IMR-90 (cell line): ENCODE data around the gene ZBED4. TPM values are rescaled to one million over a fixed set of nuclear protein-coding genes. Genes with fewer than 3 reads are reported as not detected.

Experiments
- ATAC-seq: fragments of 200-7000 bp; cut with Tn5 transposase; 2 replicates; pipeline ENCODE4 v1.9.1; 2020; ENCODE audit warnings: low read depth, mild to moderate bottlenecking, moderate library complexity
- BruUV-seq: library from RNA; stranded (reverse); fragments of 400-500 nt; replicated peaks from 2 replicates; lab custom pipeline; 2021; lab: Mats Ljungman, UMichigan
- CTCF ChIA-PET: fragments of 300-600 bp; formaldehyde crosslinking; extraction: SDS; loops from one replicate; lab custom pipeline; 2021; ENCODE audit warnings: antibody characterized with exemption; lab: Yijun Ruan, JAX
- POLR2A ChIA-PET: fragments of 300-600 bp; sonication (Branson Sonifier 250); formaldehyde crosslinking; loops from one replicate; lab custom pipeline; 2022; ENCODE audit warnings: antibody characterized with exemption; ENCODE audit not compliant: unreplicated experiment; lab: Charles Lee
- DNase-seq: peaks from one replicate; pipeline ENCODE4 v3.0.0; 2013
- H2AFZ ChIP-seq: replicated peaks from 2 replicates; pipeline ENCODE3; 2013; ENCODE audit warnings: low read length, mild to moderate bottlenecking; ENCODE audit not compliant: poor library complexity
- H2AK5ac ChIP-seq: 2 replicates; pipeline ENCODE4 v1.6.1; 2013; ENCODE audit warnings: low read depth, low read length, inconsistent platforms
- H2AK9ac ChIP-seq: replicated peaks from 2 replicates; pipeline ENCODE3; 2013; ENCODE audit warnings: mild to moderate bottlenecking, low read depth, low read length, moderate library complexity; ENCODE audit not compliant: poor library complexity
- H2BK120ac ChIP-seq: 2 replicates; pipeline ENCODE4 v1.6.1; 2013; ENCODE audit warnings: low read depth, low read length, inconsistent platforms
- H2BK15ac ChIP-seq: 3 replicates; pipeline ENCODE4 v1.6.1; 2013; ENCODE audit warnings: low read depth, low read length, inconsistent platforms
- H2BK20ac ChIP-seq: 2 replicates; pipeline ENCODE4 v1.6.1; 2013; ENCODE audit warnings: low read depth, mild to moderate bottlenecking, inconsistent platforms, low read length, moderate library complexity
- H2BK5ac ChIP-seq: 2 replicates; pipeline ENCODE4 v1.6.1; 2013; ENCODE audit warnings: mild to moderate bottlenecking, low read depth, low read length, inconsistent platforms; ENCODE audit not compliant: poor library complexity, severe bottlenecking
- H3K14ac ChIP-seq: replicated peaks from 2 replicates; pipeline ENCODE4 v1.6.1; 2013; ENCODE audit warnings: low read depth, low read length, inconsistent platforms
- H3K18ac ChIP-seq: 2 replicates; pipeline ENCODE4 v1.6.1; 2013; ENCODE audit warnings: low read depth, low read length, control low read depth
- H3K23ac ChIP-seq: 2 replicates; pipeline ENCODE4 v1.6.1; 2013; ENCODE audit warnings: low read depth, low read length, inconsistent platforms
- H3K27ac ChIP-seq: 2 replicates; pipeline ENCODE4 v1.5.1; 2013; ENCODE audit warnings: mild to moderate bottlenecking, control low read depth, low read length; ENCODE audit not compliant: insufficient read depth
- H3K27me3 ChIP-seq: 2 replicates; pipeline ENCODE4 v1.6.1; 2013; ENCODE audit warnings: low read length; ENCODE audit not compliant: control insufficient read depth, insufficient read depth
- H3K36me3 ChIP-seq: 2 replicates; pipeline ENCODE4 v1.6.1; 2013; ENCODE audit warnings: low read length, mixed read lengths; ENCODE audit not compliant: control insufficient read depth, insufficient read depth
- H3K4ac ChIP-seq: 2 replicates; pipeline ENCODE4 v1.6.1; 2013; ENCODE audit warnings: low read depth, low read length, inconsistent platforms
- H3K4me1 ChIP-seq: 2 replicates; pipeline ENCODE4 v1.6.1; 2013; ENCODE audit warnings: low read length, mixed read lengths; ENCODE audit not compliant: control insufficient read depth, insufficient read depth
- H3K4me2 ChIP-seq: 2 replicates; pipeline ENCODE4 v1.6.1; 2013; ENCODE audit warnings: low read depth, mild to moderate bottlenecking, control low read depth, low read length, moderate library complexity
- H3K4me3 ChIP-seq: 2 replicates; pipeline ENCODE4 v1.5.1; 2013; ENCODE audit warnings: low read depth, mild to moderate bottlenecking, control low read depth, low read length, moderate library complexity; ENCODE audit not compliant: insufficient read depth
- H3K56ac ChIP-seq: 2 replicates; pipeline ENCODE4 v1.6.1; 2013; ENCODE audit warnings: low read length, inconsistent platforms; ENCODE audit not compliant: insufficient read depth; ENCODE audit errors: extremely low read depth
- H3K79me1 ChIP-seq, 2 experiments: 2 replicates each; pipeline ENCODE4 v1.6.1; 2013; ENCODE audit warnings: low read length in 2 of 2, inconsistent platforms in 1 of 2, low read depth in 1 of 2
- H3K9ac ChIP-seq: 2 replicates; pipeline ENCODE4 v1.6.1; 2013; ENCODE audit warnings: low read depth, low read length, control low read depth
- H3K9me1 ChIP-seq: 2 replicates; pipeline ENCODE4 v1.6.1; 2013; ENCODE audit warnings: low read length, inconsistent platforms; ENCODE audit not compliant: insufficient read depth
- H3K9me3 ChIP-seq: 2 replicates; pipeline ENCODE4 v1.6.1; 2013; ENCODE audit warnings: low read length; ENCODE audit not compliant: control insufficient read depth, insufficient read depth
- H4K20me1 ChIP-seq: 2 replicates; pipeline ENCODE4 v1.6.1; 2013; ENCODE audit warnings: low read length, inconsistent platforms; ENCODE audit not compliant: insufficient read depth
- H4K5ac ChIP-seq: 2 replicates; pipeline ENCODE4 v1.6.1; 2013; ENCODE audit warnings: mild to moderate bottlenecking, low read depth, low read length, control low read depth
- H4K8ac ChIP-seq, 2 experiments: 2 replicates each; pipeline ENCODE4 v1.6.1; 2013; ENCODE audit warnings: low read depth in 2 of 2, low read length in 2 of 2, control low read depth in 1 of 2, inconsistent platforms in 1 of 2
- H4K91ac ChIP-seq: 2 replicates; pipeline ENCODE4 v1.6.1; 2013; ENCODE audit warnings: low read depth, low read length, inconsistent platforms; ENCODE audit not compliant: insufficient read depth
- BHLHE40 ChIP-seq: fragments of 150-350 bp; IDR thresholded peaks from 2 replicates; pipeline ENCODE4 v1.6.1; 2016; ENCODE audit warnings: mild to moderate bottlenecking, low read depth, low read length
- FOS ChIP-seq: fragments of 150-350 bp; IDR thresholded peaks from 2 replicates; pipeline ENCODE4 v1.6.1; 2016; ENCODE audit warnings: low read depth, low read length
- MAFK ChIP-seq: IDR thresholded peaks from 2 replicates; pipeline ENCODE4 v1.6.1; 2012; ENCODE audit warnings: low read depth, low read length, improper control_type of control experiment
- MAZ ChIP-seq: IDR thresholded peaks from 2 replicates; pipeline ENCODE4 v1.6.1; 2012; ENCODE audit warnings: low read depth, mild to moderate bottlenecking, low read length, improper control_type of control experiment, moderate library complexity, borderline replicate concordance
- MXI1 ChIP-seq: IDR thresholded peaks from 2 replicates; pipeline ENCODE4 v1.6.1; 2012; ENCODE audit warnings: low read depth, mild to moderate bottlenecking, low read length, moderate library complexity, borderline replicate concordance
- NFE2L2 ChIP-seq: fragments of 150-350 bp; IDR thresholded peaks from 2 replicates; pipeline ENCODE4 v1.6.1; 2016; ENCODE audit warnings: low read depth, mild to moderate bottlenecking, low read length
- POLR2A ChIP-seq: IDR thresholded peaks from 2 replicates; pipeline ENCODE4 v1.6.1; 2012; ENCODE audit warnings: mild to moderate bottlenecking, low read depth, low read length
- RAD21 ChIP-seq: IDR thresholded peaks from 2 replicates; pipeline ENCODE4 v1.6.1; 2012; ENCODE audit warnings: low read length, improper control_type of control experiment
- RCOR1 ChIP-seq: IDR thresholded peaks from 2 replicates; pipeline ENCODE4 v1.6.1; 2012; ENCODE audit warnings: mild to moderate bottlenecking, low read length, improper control_type of control experiment; ENCODE audit not compliant: insufficient replicate concordance
- RFX5 ChIP-seq: IDR thresholded peaks from 2 replicates; pipeline ENCODE4 v1.8.0; 2012; ENCODE audit warnings: low read depth, mild to moderate bottlenecking, low read length, moderate library complexity
- SMC3 ChIP-seq: fragments of 150-350 bp; IDR thresholded peaks from 2 replicates; pipeline ENCODE4 v1.6.1; 2016; ENCODE audit warnings: low read depth, mild to moderate bottlenecking, antibody characterized with exemption, low read length, moderate library complexity
- WGBS, 2 experiments: methylation state at CpG; one replicate each; pipeline versions ENCODE4 v1.1.5 to v1.1.7; 2013; ENCODE audit warnings: missing lambda C conversion rate in 2 of 2; ENCODE audit not compliant: insufficient read length in 1 of 2; ENCODE audit errors: extremely low coverage in 2 of 2; 5-methylcytosine and 5-hydroxymethylcytosine counted together
- dilution Hi-C: fragments of 300-500 bp; cut with HindIII; formaldehyde crosslinking; loops from one replicate; pipeline ENCODE4 v1.14.3; 2018; ENCODE audit warnings: low sequenced_read_pairs; ENCODE audit not compliant: unreplicated experiment
- in situ Hi-C: fragments of 300-500 bp; cut with MboI; formaldehyde crosslinking; loops from 3 replicates; pipeline ENCODE4 v1.14.3; 2019; ENCODE audit warnings: low sequenced_read_pairs, inconsistent platforms, mixed read lengths
- intact Hi-C: fragments of 100-400 bp; cut with micrococcal nuclease; formaldehyde crosslinking; loops from 2 replicates; pipeline ENCODE4 v1.10.0; 2022
- polyA plus RNA-seq, 3 experiments: library from polyadenylated mRNA; depleted of rRNA; stranded (reverse); fragments of >200 nt; gene quantifications; 2 replicates each; pipeline ENCODE4 v1.2.3, GENCODE V29; 2012; ENCODE audit warnings: low replicate concordance in 1 of 3
- total RNA-seq: library from RNA; depleted of rRNA; stranded (reverse); fragments of >200 nt; gene quantifications from 2 replicates; pipeline ENCODE4 v1.2.3, GENCODE V29; 2012
- TF ChIP-seq, protein P1 (sequence below): conservative IDR thresholded peaks from 2 replicates; pipeline ENCODE4 v1.5.1; 2012; ENCODE audit warnings: mild to moderate bottlenecking, low read depth, low read length, improper control_type of control experiment

The ZBED4 gene
- total and polyA plus RNA-seq, 2 of the 4 experiments (the other 2 are of a cell fraction), result 9.3 to 10.5 TPM

- Histone ChIP-seq H4K5ac (no peak overlapping the region), H3K23ac (no peak overlapping the region), H3K14ac (no peak overlapping the region), H3K9ac (no peak overlapping the region), H2AK5ac (no peak overlapping the region), H2BK20ac (no peak overlapping the region), H2AFZ (no peak overlapping the region), H4K8ac (no peak overlapping the region), H3K9me1 (peaks cover 9% of the 10 kb centered on the region; the same call in 1 of the 2 replicates), H3K36me3 (peaks cover 8% of the 10 kb centered on the region), H3K79me1 (peaks cover 20 to 62% of the 10 kb centered on the region in 2 experiments), H2BK120ac (no peak overlapping the region), H4K91ac (no peak overlapping the region), H3K27me3 (no peaks in the 10 kb centered on the region), H2AK9ac (no peak overlapping the region), H3K4me3 (no peak overlapping the region), H3K27ac (no peak overlapping the region), H2BK15ac (no peak overlapping the region), H4K20me1 (peaks cover 78% of the 10 kb centered on the region), H2BK5ac (no peak overlapping the region), H3K9me3 (peaks cover 17% of the 10 kb centered on the region), H3K56ac (no peak overlapping the region), H3K4me1 (no peaks in the 10 kb centered on the region), H3K4me2 (no peak overlapping the region), H3K4ac (no peak overlapping the region), H3K18ac (no peak overlapping the region)
- intact Hi-C loops (no loop called here), dilution Hi-C loops (no loop called here), in situ Hi-C loops (loop anchor here (10.0 kb wide), 1 partner anchor 52 kb away; the partner anchor contains the start of genes ALG12 and CRELD2)
- DNase-seq (no peak), ATAC-seq (peak; percentile 32; the same call in 1 of the 2 replicates)
- ChIA-PET CTCF (no interaction called here), POLR2A (no interaction called here)
- no TSS peak for BruUV-seq
- no CpG with 5 or more reads among the region's 5 CpGs for WGBS, 2 experiments
- TF ChIP-seq SMC3, result no peak
- TF ChIP-seq NFE2L2, result no peak
- no peak for TF ChIP-seq POLR2A
- TF ChIP-seq MAFK, result no peak
- TF ChIP-seq FOS, result no peak
- no peak for TF ChIP-seq BHLHE40
- TF ChIP-seq RFX5, result no peak
- TF ChIP-seq RAD21, result no peak
- TF ChIP-seq, protein P1, sequence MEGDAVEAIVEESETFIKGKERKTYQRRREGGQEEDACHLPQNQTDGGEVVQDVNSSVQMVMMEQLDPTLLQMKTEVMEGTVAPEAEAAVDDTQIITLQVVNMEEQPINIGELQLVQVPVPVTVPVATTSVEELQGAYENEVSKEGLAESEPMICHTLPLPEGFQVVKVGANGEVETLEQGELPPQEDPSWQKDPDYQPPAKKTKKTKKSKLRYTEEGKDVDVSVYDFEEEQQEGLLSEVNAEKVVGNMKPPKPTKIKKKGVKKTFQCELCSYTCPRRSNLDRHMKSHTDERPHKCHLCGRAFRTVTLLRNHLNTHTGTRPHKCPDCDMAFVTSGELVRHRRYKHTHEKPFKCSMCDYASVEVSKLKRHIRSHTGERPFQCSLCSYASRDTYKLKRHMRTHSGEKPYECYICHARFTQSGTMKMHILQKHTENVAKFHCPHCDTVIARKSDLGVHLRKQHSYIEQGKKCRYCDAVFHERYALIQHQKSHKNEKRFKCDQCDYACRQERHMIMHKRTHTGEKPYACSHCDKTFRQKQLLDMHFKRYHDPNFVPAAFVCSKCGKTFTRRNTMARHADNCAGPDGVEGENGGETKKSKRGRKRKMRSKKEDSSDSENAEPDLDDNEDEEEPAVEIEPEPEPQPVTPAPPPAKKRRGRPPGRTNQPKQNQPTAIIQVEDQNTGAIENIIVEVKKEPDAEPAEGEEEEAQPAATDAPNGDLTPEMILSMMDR, result no peak
- no peak for TF ChIP-seq MXI1
- TF ChIP-seq MAZ, result no peak
- no peak for TF ChIP-seq RCOR1
These were observed 8.8 kb downstream of the ZBED4 start for GRCh38 chr22:49862496-49862776.
